K562 (cell line): ENCODE data around the gene CHST8. TPM values are rescaled to one million over a fixed set of nuclear protein-coding genes. Genes with fewer than 3 reads are reported as not detected.

Experiments used
- ATAC-seq: fragments of 200-7000 bp; cut with Tn5 transposase; 3 replicates; pipeline ENCODE4 v1.9.1; 2020; ENCODE audit warnings: moderate library complexity
- BruUV-seq: library from RNA; stranded (reverse); fragments of 400-500 nt; replicated peaks from 2 replicates; lab custom pipeline; 2021; lab: Mats Ljungman, UMichigan
- CTCF ChIA-PET: fragments of 300-600 bp; formaldehyde crosslinking; extraction: SDS; loops from one replicate; lab custom pipeline; 2021; ENCODE audit warnings: low intra/inter-chr PET ratio; lab: Yijun Ruan, JAX
- POLR2A ChIA-PET: fragments of 300-600, 350-650 bp; sonication (Branson Sonifier 250); formaldehyde crosslinking; extraction: SDS; loops from one replicate; lab custom pipeline; 2021; ENCODE audit warnings: antibody characterized with exemption, inconsistent platforms; lab: Yijun Ruan, JAX
- DNase-seq, 4 experiments: peaks; one replicate each; pipeline versions ENCODE4 v3.0.0 to v3.0.0-alpha.2; 2011 to 2018; ENCODE audit warnings: low spot score in 3 of 4, mixed read lengths in 3 of 4; ENCODE audit errors: extremely low read depth in 1 of 4
- FAIRE-seq: peaks from 2 replicates; lab custom pipeline; 2011; peaks lifted over from hg19 to GRCh38; lab: Jason Lieb, UNC
- H2AFZ ChIP-seq: 2 replicates; pipeline ENCODE4 v1.6.0; 2011; ENCODE audit warnings: low read depth, low read length, control low read depth, inconsistent platforms
- H3K27ac ChIP-seq: fragments of 200-600 bp; 3 replicates; pipeline ENCODE4 v1.8.0; 2011; ENCODE audit warnings: low read depth, mild to moderate bottlenecking, control low read depth, inconsistent platforms, low read length, moderate library complexity, mixed read lengths; ENCODE audit errors: extremely low read depth
- H3K27me3 ChIP-seq, 2 experiments: fragments of 300-600 bp in 1 of 2; 2 replicates in 1 of 2; 3 replicates in 1 of 2; pipeline versions ENCODE4 v1.6.0 to v1.8.0; 2011; ENCODE audit warnings: inconsistent platforms in 2 of 2, low read length in 2 of 2, mild to moderate bottlenecking in 1 of 2, mixed read lengths in 1 of 2, moderate library complexity in 1 of 2; ENCODE audit not compliant: control insufficient read depth in 2 of 2, insufficient read depth in 2 of 2
- H3K36me3 ChIP-seq: fragments of 300-600 bp; 3 replicates; pipeline ENCODE4 v1.8.0; 2011; ENCODE audit warnings: mild to moderate bottlenecking, low read length, inconsistent platforms; ENCODE audit not compliant: control insufficient read depth, insufficient read depth
- H3K4me1 ChIP-seq, 2 experiments: fragments of 200-600 bp in 1 of 2; replicated peaks in 1 of 2; 2 replicates in 1 of 2; 3 replicates in 1 of 2; pipeline versions ENCODE4 v1.5.1 to v1.8.0; 2011; ENCODE audit warnings: inconsistent platforms in 2 of 2, low read length in 2 of 2, mild to moderate bottlenecking in 1 of 2, mixed read lengths in 1 of 2, moderate library complexity in 1 of 2; ENCODE audit not compliant: control insufficient read depth in 2 of 2, insufficient read depth in 2 of 2
- H3K4me2 ChIP-seq: 2 replicates; pipeline ENCODE4 v1.6.1; 2011; ENCODE audit warnings: low read length, control low read depth, inconsistent platforms, mixed read lengths; ENCODE audit not compliant: insufficient read depth
- H3K4me3 ChIP-seq: fragments of 200-600 bp; sonication (generic), shearing (Covaris generic); 2 replicates; pipeline ENCODE4 v1.5.1; 2016; ENCODE audit warnings: control low read depth, inconsistent platforms
- H3K79me2 ChIP-seq: fragments of 200-600 bp; 3 replicates; pipeline ENCODE4 v1.8.0; 2011; ENCODE audit warnings: low read length, inconsistent platforms; ENCODE audit not compliant: control insufficient read depth, insufficient read depth
- H3K9ac ChIP-seq, 2 experiments: 2 replicates each; pipeline versions ENCODE4 v1.6.0 to v1.6.1; 2011; ENCODE audit warnings: low read depth in 2 of 2, low read length in 2 of 2, control low read depth in 1 of 2, inconsistent platforms in 1 of 2, mild to moderate bottlenecking in 1 of 2, mixed read lengths in 1 of 2; ENCODE audit not compliant: insufficient read depth in 1 of 2
- H3K9me1 ChIP-seq: one replicate; pipeline ENCODE4 v1.6.0; 2011; ENCODE audit warnings: inconsistent platforms, mild to moderate bottlenecking, low read length, moderate library complexity; ENCODE audit not compliant: control insufficient read depth, insufficient read depth
- H3K9me3 ChIP-seq: replicated peaks from 2 replicates; pipeline ENCODE4 v1.5.1; 2011; ENCODE audit warnings: low read depth, low read length, inconsistent platforms; ENCODE audit not compliant: control insufficient read depth, insufficient read depth
- H4K20me1 ChIP-seq: replicated peaks from 2 replicates; pipeline ENCODE4 v1.6.1; 2011; ENCODE audit warnings: low read length, inconsistent platforms, mixed read lengths; ENCODE audit not compliant: control insufficient read depth, insufficient read depth
- ARHGAP35 ChIP-seq: fragments of 450-650 bp; IDR thresholded peaks from 2 replicates; pipeline ENCODE4 v1.6.1; 2018; ENCODE audit not compliant: partially characterized antibody
- CAMTA2 ChIP-seq: fragments of 250-450 bp; sonication (Bioruptor Pico); conservative IDR thresholded peaks from 2 replicates; pipeline ENCODE4 v1.5.1; 2022
- E2F1 ChIP-seq: sonication (generic); formaldehyde crosslinking; IDR thresholded peaks from 2 replicates; pipeline ENCODE4 v1.8.1; 2023; ENCODE audit warnings: mild to moderate bottlenecking, missing genetic modification reagents, moderate library complexity
- EGR1 ChIP-seq: fragments of 450-650 bp; conservative IDR thresholded peaks from 2 replicates; pipeline ENCODE4 v1.6.1; 2017; ENCODE audit warnings: mild to moderate bottlenecking
- HOXB6 ChIP-seq: fragments of 250-450 bp; sonication (Bioruptor Pico); IDR thresholded peaks from 2 replicates; pipeline ENCODE4 v1.5.1; 2022; ENCODE audit warnings: mild to moderate bottlenecking, borderline replicate concordance
- KAT8 ChIP-seq: fragments of 450-650 bp; IDR thresholded peaks from 2 replicates; pipeline ENCODE4 v1.6.1; 2016; ENCODE audit warnings: low read depth, mild to moderate bottlenecking
- NFXL1 ChIP-seq: fragments of 450-650 bp; formaldehyde crosslinking; IDR thresholded peaks from 2 replicates; pipeline ENCODE4 v1.4.0; 2021; ENCODE audit warnings: mild to moderate bottlenecking
- TARDBP ChIP-seq: fragments of 450-650 bp; IDR thresholded peaks from 2 replicates; pipeline ENCODE4 v1.6.1; 2016
- ZC3H8 ChIP-seq: fragments of 450-650 bp; IDR thresholded peaks from 2 replicates; pipeline ENCODE4 v1.6.1; 2017
- ZNF232 ChIP-seq: sonication (generic); formaldehyde crosslinking; IDR thresholded peaks from 2 replicates; pipeline ENCODE4 v1.8.0; 2022; ENCODE audit warnings: mild to moderate bottlenecking, missing genetic modification reagents
- ZNF592 ChIP-seq: fragments of 450-650 bp; IDR thresholded peaks from 2 replicates; pipeline ENCODE4 v1.6.1; 2017; ENCODE audit warnings: antibody characterized with exemption, mild to moderate bottlenecking
- WGBS: fragments of 100-300 bp; shearing (Covaris generic); methylation state at CpG from one replicate; pipeline ENCODE4 v1.1.6; 2016; ENCODE audit warnings: low coverage, mixed read lengths; ENCODE audit not compliant: insufficient coverage; ENCODE audit errors: missing lambda C conversion rate; 5-methylcytosine and 5-hydroxymethylcytosine counted together
- in situ Hi-C: fragments of 300-500 bp; cut with MboI; formaldehyde crosslinking; loops from 4 replicates; pipeline ENCODE4 v1.15.0; 2018; ENCODE audit warnings: inconsistent platforms, mixed read lengths
- intact Hi-C: fragments of 100-400 bp; cut with micrococcal nuclease; formaldehyde crosslinking; loops from 2 replicates; pipeline ENCODE4 v1.14.2; 2022
- polyA plus RNA-seq, 8 experiments: library from polyadenylated mRNA; depleted of rRNA in 4 of 8; stranded (reverse) in 5 of 8; unstranded in 3 of 8; fragments of >200 nt; fragmentation: Nextera tagmentation in 2 of 8; fragmentation: Illumina TruSeq in 1 of 8; extraction: Ambion mirVana in 2 of 8; extraction: Trizol in 1 of 8; gene quantifications; 2 replicates each; pipeline versions ENCODE4 v1.2.1 to v1.2.3, GENCODE V29; 2011 to 2014; ENCODE audit warnings: inconsistent platforms in 1 of 8, missing spikeins in 1 of 8
- total RNA-seq, 7 experiments: library from RNA; depleted of rRNA in 6 of 7; stranded (reverse); fragments of >200 nt in 6 of 7; fragmentation: Illumina TruSeq in 2 of 7; extraction: Trizol in 2 of 7; gene quantifications; 2 replicates each; pipeline versions ENCODE4 v1.2.1 to v1.2.3, GENCODE V29; 2011 to 2021; ENCODE audit warnings: low replicate concordance in 1 of 7

Gene CHST8
- total and polyA plus RNA-seq, 9 of the 15 experiments (the other 6 are each of a cell fraction or from before 2014, with no cell fraction given) = 0.11 TPM; not detected in 8

GRCh38 chr19:33772102-33772857, 150.5 kb downstream of the CHST8 start:
- Histone ChIP-seq H2AFZ (no peak overlapping the region), H3K9me1 (no peaks in the 10 kb centered on the region), H3K27me3 (peaks cover 0 to 32% of the 10 kb centered on the region in 2 experiments; a peak in 2 of 5 replicates), H3K79me2 (no peaks in the 10 kb centered on the region), H3K4me2 (no peak overlapping the region), H3K4me3 (no peak overlapping the region), H3K27ac (no peak overlapping the region), H3K4me1 (peaks cover 0 to 12% of the 10 kb centered on the region in 2 experiments; a peak in 1 of 5 replicates), H3K36me3 (no peaks in the 10 kb centered on the region), H4K20me1 (peaks cover 28% of the 10 kb centered on the region), H3K9me3 (no peaks in the 10 kb centered on the region), H3K9ac (no peak overlapping the region)
- 37% methylated on average over 50 of the region's 72 CpGs for WGBS
- intact Hi-C loops (loop anchor here (5.0 to 10.0 kb wide), 2 partner anchors 47 to 535 kb away; no protein-coding TSS in a partner anchor), in situ Hi-C loops (loop anchor here (5.0 kb wide), 2 partner anchors 350 to 535 kb away; no protein-coding TSS in a partner anchor)
- ATAC-seq (no peak), DNase-seq (no peak), FAIRE-seq (no peak)
- ChIA-PET POLR2A (interaction anchor here (0.6 to 0.7 kb wide), 2 partner anchors 51 to 941 kb away, joined by 3 to 5 read pairs; no protein-coding TSS in a partner anchor), CTCF (interaction anchor here (1.3 to 2.2 kb wide), 3 partner anchors 51 to 344 kb away, joined by 3 to 20 read pairs (median 5); no protein-coding TSS in a partner anchor)
- no TSS peak for BruUV-seq
- TF ChIP-seq HOXB6 (CRISPR knock-in tag) (no peak), ZC3H8 (no peak), EGR1 (no peak), KAT8 (no peak), ZNF232 (CRISPR knock-in tag) (no peak), E2F1 (no peak), ZNF592 (no peak), TARDBP (no peak), ARHGAP35 (no peak), CAMTA2 (CRISPR knock-in tag) (no peak), NFXL1 (no peak)
